Heart right ventricle (tissue), 16 donors: ENCODE measurements around the gene HSPG2. TPM values are rescaled to one million over a fixed set of nuclear protein-coding genes. Genes with fewer than 3 reads are reported as not detected.
A peak's percentile ranks its signal among the peaks of the same experiment; 100 is the strongest.

Source experiments
- ATAC-seq, 8 donors: fragments of 200-7000 bp; cut with Tn5 transposase; one replicate each; pipeline ENCODE4 v1.9.1; 2020; ENCODE audit warnings: mild to moderate bottlenecking in 8 of 8, moderate library complexity in 8 of 8, moderate number of reproducible peaks in 1 of 8
- DNase-seq, 2 donors: peaks; one replicate each; pipeline ENCODE4 v3.0.0-alpha.2; 2020
- H3K27ac ChIP-seq, 10 donors: fragments of 200-600 bp; sonication (generic) in 2 of 10; one replicate each; pipeline versions ENCODE4 v1.5.0 to v1.8.0; 2020 to 2022; ENCODE audit warnings: mild to moderate bottlenecking in 3 of 10
- H3K27me3 ChIP-seq, 7 donors: fragments of 200-600 bp; one replicate each; pipeline ENCODE4 v1.8.0; 2021 to 2022; ENCODE audit warnings: mild to moderate bottlenecking in 2 of 7
- H3K36me3 ChIP-seq, 9 donors: fragments of 200-600 bp; sonication (generic) in 1 of 9; one replicate each; pipeline versions ENCODE4 v1.5.0 to v1.8.0; 2020 to 2022; ENCODE audit warnings: mild to moderate bottlenecking in 2 of 9
- H3K4me1 ChIP-seq, 9 donors: fragments of 200-600 bp; sonication (generic) in 1 of 9; one replicate each; pipeline versions ENCODE4 v1.5.0 to v1.8.0; 2020 to 2022; ENCODE audit warnings: mild to moderate bottlenecking in 4 of 9
- H3K4me3 ChIP-seq, 10 donors: fragments of 200-600 bp; sonication (generic) in 2 of 10; one replicate each; pipeline versions ENCODE4 v1.5.0 to v1.8.0; 2020 to 2022; ENCODE audit warnings: mild to moderate bottlenecking in 7 of 10, moderate library complexity in 2 of 10
- H3K9me3 ChIP-seq, 11 donors: fragments of 200-600 bp in 10 of 11; sonication (generic) in 2 of 11; one replicate each; pipeline versions ENCODE4 v1.5.0 to v1.8.0; 2013 to 2022; ENCODE audit warnings: mild to moderate bottlenecking in 2 of 11, control low read depth in 1 of 11, moderate library complexity in 1 of 11
- CTCF ChIP-seq, 9 donors: fragments of 200-600 bp; sonication (generic) in 2 of 9; IDR thresholded peaks; one replicate each; pipeline versions ENCODE4 v1.5.0 to v1.8.0; 2021 to 2022; ENCODE audit warnings: antibody characterized with exemption in 9 of 9, mild to moderate bottlenecking in 5 of 9, moderate library complexity in 1 of 9
- WGBS, 2 donors: extraction: QIAGEN DNeasy Blood & Tissue Kit; methylation state at CpG; one replicate each; pipeline ENCODE4 v1.1.7; 2013; ENCODE audit warnings: inconsistent platforms in 1 of 2; 5-methylcytosine and 5-hydroxymethylcytosine counted together
- intact Hi-C, 10 donors: fragments of 100-400 bp; cut with DNase I; formaldehyde crosslinking; loops; one replicate each; pipeline versions ENCODE4 v1.11.1 to v1.14.2; 2022
- polyA plus RNA-seq, 2 donors: library from polyadenylated mRNA; stranded (reverse); fragments of 200-250 nt; gene quantifications; one replicate each; pipeline ENCODE4 v1.2.3, GENCODE V29; 2013
- total RNA-seq, 10 donors: library from RNA; stranded (reverse); fragmentation: NEBNext Ultra II Directional in 3 of 10; extraction: Animal tissue kit (Norgen Biotek cat#: 25700) in 3 of 10; gene quantifications; one replicate each; pipeline versions ENCODE4 v1.2.1 to v1.2.4, GENCODE V29; 2021 to 2023
- donor health status: Arrhythmogenic right ventricular cardiomyopathy.
- donor health status: ischemic (EF 13 %, LVEDD 7.1; RV severe dilation, severe dysfunction).
- donor health status: healthy with polysubstance abuse.
- donor health status: DM: no; HTN: yes; CAD: no.
- donor health status: DM: no; HTN: no; CAD: no.
- donor health status: ischemic (EF 25% LVEDD 6.9; RV normal size, moderate dysfunction).
- donor health status: ischemic (EF 25% LVEDD 5.7; RV mildly dilated, moderate dysfunction).
- donor health status: healthy.
- donor health status: DM: yes; HTN: yes; CAD: no.
- donor health status: Ischemic cardiomyopathy.
- donor health status: ischemic (EF 35%, LVEDD 5.7; RV mildly dilated, moderate dysfunction).
- donor health status: nonischemic (EF 11% LVEDD 7.7; RV severe dilation, severe dysfunction).
- donor health status: DM: yes; HTN: yes; CAD: no.
- donor health status: PGD.
- donor health status: ischemic (EF 29% LVEDD 5.4; RV normal size, mild dysfunction).
- donor health status: nonischemic (EF 23%, LVEDD 6.1; RV moderate dilation, normal function).

HSPG2 gene
- total and polyA plus RNA-seq, 12 donors = 221 to 508 (median 310) TPM

- intact Hi-C loops = loop anchor here in 1 of 10 donors (2.0 kb wide), 1 partner anchor 32 kb away; no protein-coding TSS in a partner anchor
- TF ChIP-seq CTCF (IDR thresholded peaks at IDR 0.05) = no peak
- DNase-seq (peak; percentile 72 to 82), ATAC-seq (peak; percentile 3 to 53 (median 31))
- Histone ChIP-seq H3K4me1 (peaks cover 88 to 100% (median 98%) of the 10 kb centered on the region in 9 donors), H3K27me3 (no peaks in the 10 kb centered on the region), H3K9me3 (no peaks in the 10 kb centered on the region), H3K4me3 (peak overlapping the region in 1 of 10 donors; percentile 9), H3K36me3 (peaks cover 0 to 34% (median 0%) of the 10 kb centered on the region in 9 donors), H3K27ac (peak overlapping the region; percentile 84 to 99 (median 92))
- WGBS, 2 donors = 46 to 63% methylated on average over 21 of the region's 21 CpGs
These were observed 30.7 kb downstream of the HSPG2 start for GRCh38 chr1:21906173-21907078.

GRCh38 chr1:21904704-21905520 lies 32.2 kb downstream of the HSPG2 start:
- TF ChIP-seq CTCF (IDR thresholded peaks at IDR 0.05) = no peak
- 54 to 55% methylated on average over 22 of the region's 22 CpGs for WGBS, 2 donors
- intact Hi-C loops = loop anchor here in 4 of 10 donors (2.0 to 5.0 kb wide), 2 partner anchors 30 to 32 kb away; partner anchors contain the start of gene HSPG2 (in 3 of the 4)
- peak; percentile 59 to 72 for DNase-seq
- no peak overlapping the region for H3K4me3 ChIP-seq
- peaks cover 85 to 100% (median 98%) of the 10 kb centered on the region in 9 donors for H3K4me1 ChIP-seq
- peak overlapping the region; percentile 76 to 99 (median 92) for H3K27ac ChIP-seq
- H3K27me3 ChIP-seq = no peaks in the 10 kb centered on the region
- H3K36me3 ChIP-seq = peaks cover 0 to 34% (median 0%) of the 10 kb centered on the region in 9 donors
- H3K9me3 ChIP-seq = no peaks in the 10 kb centered on the region
- peak in 7 of 8 donors; percentile 6 to 69 (median 31) for ATAC-seq

GRCh38 chr1:21904454-21904703 lies 32.7 kb downstream of the HSPG2 start:
- Histone ChIP-seq H3K36me3 (peaks cover 0 to 34% (median 0%) of the 10 kb centered on the region in 9 donors), H3K4me1 (peaks cover 87 to 100% (median 98%) of the 10 kb centered on the region in 9 donors), H3K9me3 (no peaks in the 10 kb centered on the region), H3K27ac (peak overlapping the region; percentile 76 to 99 (median 92)), H3K27me3 (no peaks in the 10 kb centered on the region), H3K4me3 (no peak overlapping the region)
- intact Hi-C loops = loop anchor here in 4 of 10 donors (2.0 to 5.0 kb wide), 2 partner anchors 30 to 33 kb away; partner anchors contain the start of gene HSPG2 (in 3 of the 4)
- 66 to 74% methylated on average over 6 of the region's 6 CpGs for whole genome bisulfite sequencing, 2 donors
- DNase-seq (no peak), ATAC-seq (peak in 2 of 8 donors; percentile 4 to 7)
- TF ChIP-seq CTCF (IDR thresholded peaks at IDR 0.05) = no peak
